ENCODE measurements around the gene IFTAP.

The IFTAP gene

GRCh38 chr11:36600180-36600579 is 5.9 kb downstream of the IFTAP start:
- no peak for DNase-seq

GRCh38 chr11:36601155-36601554 is 6.9 kb downstream of the IFTAP start:
- no peak for DNase-seq

GRCh38 chr11:36602135-36602534 is 7.8 kb downstream of the IFTAP start:
- DNase-seq: no peak

GRCh38 chr11:36605221-36606216 is 11.2 kb downstream of the IFTAP start:
- DNase-seq: no peak

GRCh38 chr11:36608491-36609199 is 14.3 kb downstream of the IFTAP start:
- DNase-seq: no peak

- no peak for DNase-seq
Measured at GRCh38 chr11:36609383-36609782, 15.1 kb downstream of the IFTAP start.

- no peak for DNase-seq
Measured at GRCh38 chr11:36615826-36616225, 21.5 kb downstream of the IFTAP start.

GRCh38 chr11:36617543-36618362 is 23.5 kb downstream of the IFTAP start:
- no peak for DNase-seq

GRCh38 chr11:36618363-36619047 is 24.2 kb downstream of the IFTAP start:
- no peak for DNase-seq

GRCh38 chr11:36619502-36619901 is 25.2 kb downstream of the IFTAP start:
- DNase-seq: no peak

GRCh38 chr11:36620246-36620645 is 25.9 kb downstream of the IFTAP start:
- no peak for DNase-seq

GRCh38 chr11:36622431-36623136 is 28.3 kb downstream of the IFTAP start:
- no peak for DNase-seq

- no peak for DNase-seq
Measured at GRCh38 chr11:36623494-36623893, 29.2 kb downstream of the IFTAP start.

GRCh38 chr11:36627006-36627405 is 32.7 kb downstream of the IFTAP start:
- DNase-seq: no peak

GRCh38 chr11:36627471-36627870 is 33.2 kb downstream of the IFTAP start:
- no peak for DNase-seq

- no peak for DNase-seq
Measured at GRCh38 chr11:36628141-36628540, 33.8 kb downstream of the IFTAP start.

- DNase-seq: no peak
Measured at GRCh38 chr11:36628765-36629244, 34.5 kb downstream of the IFTAP start.

GRCh38 chr11:36631774-36632173 is 37.5 kb downstream of the IFTAP start:
- no peak for DNase-seq

GRCh38 chr11:36635066-36635862 is 41.0 kb downstream of the IFTAP start:
- no peak for DNase-seq

- no peak for DNase-seq
Measured at GRCh38 chr11:36638556-36638955, 44.3 kb downstream of the IFTAP start.
